CD14-positive monocyte (primary cell): ENCODE results near the gene RPSA. TPM values are rescaled to one million over a fixed set of nuclear protein-coding genes. Genes with fewer than 3 reads are reported as not detected.

ENCODE experiments used
- DNase-seq, 3 donors: peaks; one replicate each; pipeline ENCODE4 v3.0.0-alpha.2; 2011 to 2022
- H2AFZ ChIP-seq: 2 replicates; pipeline ENCODE4 v1.6.0; 2012; ENCODE audit warnings: mild to moderate bottlenecking, low read depth, low read length, inconsistent platforms; ENCODE audit not compliant: insufficient read depth, poor library complexity, severe bottlenecking
- H3K27ac ChIP-seq, 2 donors: 1 replicate in 1 of 2; 2 replicates in 1 of 2; pipeline ENCODE4 v1.5.1; 2012 to 2013; ENCODE audit warnings: low read length in 2 of 2, control low read depth in 1 of 2, inconsistent platforms in 1 of 2, low read depth in 1 of 2, mild to moderate bottlenecking in 1 of 2
- H3K27me3 ChIP-seq, 2 donors: one replicate each; pipeline versions ENCODE4 v1.6.0 to v1.6.1; 2011 to 2013; ENCODE audit warnings: low read length in 2 of 2; ENCODE audit not compliant: control insufficient read depth in 2 of 2, insufficient read depth in 2 of 2
- H3K36me3 ChIP-seq, 2 donors: replicated peaks in 1 of 2; 1 replicate in 1 of 2; 2 replicates in 1 of 2; pipeline versions ENCODE4 v1.5.1 to v1.6.1; 2012 to 2013; ENCODE audit warnings: low read length in 2 of 2, control low read depth in 1 of 2, inconsistent platforms in 1 of 2, mild to moderate bottlenecking in 1 of 2; ENCODE audit not compliant: insufficient read depth in 2 of 2, control insufficient read depth in 1 of 2
- H3K4me1 ChIP-seq, 2 donors: 1 replicate in 1 of 2; 2 replicates in 1 of 2; pipeline versions ENCODE4 v1.5.1 to v1.6.1; 2012 to 2013; ENCODE audit warnings: low read length in 2 of 2, control low read depth in 1 of 2, inconsistent platforms in 1 of 2, mild to moderate bottlenecking in 1 of 2, moderate library complexity in 1 of 2; ENCODE audit not compliant: insufficient read depth in 2 of 2, control insufficient read depth in 1 of 2
- H3K4me2 ChIP-seq: replicated peaks from 2 replicates; pipeline ENCODE3; 2012; ENCODE audit warnings: low read length, moderate library complexity, mild to moderate bottlenecking; ENCODE audit not compliant: poor library complexity, severe bottlenecking; ENCODE audit errors: extremely low read depth
- H3K4me3 ChIP-seq, 3 experiments: fragments of 200-600 bp in 1 of 3; sonication (generic) in 1 of 3; replicated peaks in 1 of 3; 1 replicate in 2 of 3; 2 replicates in 1 of 3; pipeline ENCODE4 v1.5.1; 2011 to 2013; ENCODE audit warnings: low read length in 3 of 3, mild to moderate bottlenecking in 3 of 3, control low read depth in 2 of 3, low read depth in 2 of 3, inconsistent platforms in 1 of 3, moderate library complexity in 1 of 3
- H3K79me2 ChIP-seq: 2 replicates; pipeline ENCODE4 v1.6.0; 2012; ENCODE audit warnings: mild to moderate bottlenecking, control low read depth, inconsistent platforms, low read length, moderate library complexity; ENCODE audit not compliant: insufficient read depth
- H3K9ac ChIP-seq: 2 replicates; pipeline ENCODE4 v1.6.0; 2017; ENCODE audit warnings: low read length, mild to moderate bottlenecking; ENCODE audit not compliant: insufficient read depth, poor library complexity, severe bottlenecking
- H3K9me3 ChIP-seq, 2 donors: replicated peaks in 1 of 2; 1 replicate in 1 of 2; 2 replicates in 1 of 2; pipeline versions ENCODE4 v1.5.1 to v1.6.1; 2012 to 2013; ENCODE audit warnings: low read length in 2 of 2, control low read depth in 1 of 2; ENCODE audit not compliant: control insufficient read depth in 1 of 2, insufficient read depth in 1 of 2
- H4K20me1 ChIP-seq: 2 replicates; pipeline ENCODE4 v1.6.0; 2012; ENCODE audit warnings: mild to moderate bottlenecking, low read length, control low read depth, moderate library complexity; ENCODE audit not compliant: insufficient read depth
- H3K27ac Mint-ChIP-seq, 7 donors: one replicate each; pipeline ENCODE4 v1.8.0; 2020; ENCODE audit warnings: mild to moderate bottlenecking in 7 of 7, mixed read lengths in 7 of 7, moderate library complexity in 6 of 7, inconsistent platforms in 2 of 7
- H3K27me3 Mint-ChIP-seq, 3 donors: one replicate each; pipeline ENCODE4 v1.8.0; 2021 to 2022; ENCODE audit warnings: low read depth in 3 of 3, mild to moderate bottlenecking in 3 of 3, mixed read lengths in 3 of 3, moderate library complexity in 3 of 3, inconsistent platforms in 1 of 3
- H3K36me3 Mint-ChIP-seq, 2 donors: one replicate each; pipeline ENCODE4 v1.8.0; 2020; ENCODE audit warnings: mixed read lengths in 2 of 2, inconsistent platforms in 1 of 2, mild to moderate bottlenecking in 1 of 2
- H3K4me1 Mint-ChIP-seq: one replicate; pipeline ENCODE4 v1.8.0; 2020; ENCODE audit warnings: mild to moderate bottlenecking, mixed read lengths
- H3K4me3 Mint-ChIP-seq, 2 donors: one replicate each; pipeline ENCODE4 v1.8.0; 2020; ENCODE audit warnings: mild to moderate bottlenecking in 2 of 2, mixed read lengths in 2 of 2, moderate library complexity in 1 of 2
- H3K9me3 Mint-ChIP-seq, 7 donors: one replicate each; pipeline ENCODE4 v1.8.0; 2020 to 2022; ENCODE audit warnings: mixed read lengths in 7 of 7, mild to moderate bottlenecking in 6 of 7, moderate library complexity in 6 of 7, inconsistent platforms in 2 of 7
- WGBS: methylation state at CpG from one replicate; pipeline ENCODE4 v1.1.5; 2013; ENCODE audit warnings: missing lambda C conversion rate; ENCODE audit not compliant: insufficient coverage; 5-methylcytosine and 5-hydroxymethylcytosine counted together
- intact Hi-C, 2 donors: fragments of 100-400 bp; cut with micrococcal nuclease; formaldehyde crosslinking; loops; one replicate each; pipeline versions ENCODE4 v1.15.0 to v1.15.1; 2023
- polyA plus RNA-seq, 3 donors: library from polyadenylated mRNA; depleted of rRNA in 1 of 3; unstranded in 2 of 3; stranded (reverse) in 1 of 3; fragments of 300-500 nt in 2 of 3; fragments of >200 nt in 1 of 3; fragmentation: Illumina TruSeq in 2 of 3; gene quantifications; 1 replicate in 2 of 3; 2 replicates in 1 of 3; pipeline ENCODE4 v1.2.3, GENCODE V29; 2012 to 2021
- TF ChIP-seq, protein P1 (sequence below): fragments of 200-600 bp; IDR thresholded peaks from one replicate; pipeline ENCODE4 v1.8.0; 2022; ENCODE audit warnings: antibody characterized with exemption, mild to moderate bottlenecking

The RPSA gene
- polyA plus RNA-seq, 3 donors, result 172 to 574 (median 219) TPM

DNA sequence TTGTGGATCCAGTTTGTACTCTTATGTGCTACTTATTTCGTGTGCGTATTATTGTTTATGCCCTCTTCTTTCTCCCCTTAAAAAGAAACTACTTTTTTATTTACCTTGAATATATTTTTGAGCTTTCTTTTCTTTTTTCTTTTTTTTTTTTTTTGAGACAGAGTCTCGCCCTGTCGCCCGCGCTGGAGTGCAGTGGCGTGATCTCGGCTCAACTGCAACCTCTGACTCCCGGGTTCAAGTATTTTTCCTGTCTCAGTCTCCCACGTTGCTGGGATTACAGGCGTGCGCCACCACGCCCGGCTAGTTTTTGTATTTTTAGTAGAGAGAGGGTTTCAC, 21.9 kb upstream of the RPSA start:
- H2AFZ ChIP-seq, result peak overlapping the region; percentile 93

DNA sequence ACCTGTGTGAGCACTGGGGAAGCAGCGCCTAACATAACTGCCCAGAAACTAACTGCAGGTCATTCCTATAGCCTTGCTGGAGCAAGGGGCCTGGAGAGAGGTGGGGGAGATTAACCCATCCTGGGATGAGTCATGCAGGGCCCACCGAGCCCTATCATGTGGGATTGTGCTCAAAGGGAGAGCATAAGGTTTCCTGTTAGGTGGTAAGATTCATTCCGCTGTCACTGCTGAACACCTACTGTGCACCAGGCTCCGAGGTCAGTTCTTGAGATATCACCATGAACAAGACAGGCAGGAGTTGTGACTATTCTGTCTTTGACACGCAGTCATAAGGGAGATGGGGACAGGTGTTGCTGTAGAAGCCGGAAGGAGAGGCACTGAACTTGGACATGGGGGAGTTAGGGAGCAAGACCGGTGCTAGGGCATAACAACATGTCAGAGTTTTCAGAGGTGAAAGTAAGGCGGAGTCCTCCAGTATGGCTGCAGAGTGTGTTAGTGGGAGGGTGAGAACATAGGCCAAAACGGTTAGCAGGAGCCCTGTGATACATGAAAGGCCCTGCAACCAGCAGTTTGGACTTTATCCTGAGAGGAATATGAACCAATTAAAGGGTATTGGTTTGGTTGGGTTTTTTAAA, 20.9 kb upstream of the RPSA start:
- Histone ChIP-seq H3K4me1 (peaks cover 16 to 22% of the 10 kb centered on the region in 2 donors), H3K27ac (no peak overlapping the region), H3K36me3 (peaks cover 2 to 14% of the 10 kb centered on the region in 2 donors), H3K27me3 (no peaks in the 10 kb centered on the region), H3K4me3 (no peak overlapping the region), H4K20me1 (peaks cover 15% of the 10 kb centered on the region), H3K9me3 (no peaks in the 10 kb centered on the region), H2AFZ (no peak overlapping the region), H3K79me2 (peaks cover 37% of the 10 kb centered on the region), H3K9ac (no peak overlapping the region), H3K4me2 (no peak overlapping the region)
- H3K27ac Mint-ChIP-seq, result no peak overlapping the region
- H3K4me1 Mint-ChIP-seq, result peaks cover 40% of the 10 kb centered on the region
- peaks cover 0 to 3% (median 0%) of the 10 kb centered on the region in 3 donors for H3K27me3 Mint-ChIP-seq
- 85% methylated on average over 8 of the region's 9 CpGs for WGBS
- TF ChIP-seq, protein P1, sequence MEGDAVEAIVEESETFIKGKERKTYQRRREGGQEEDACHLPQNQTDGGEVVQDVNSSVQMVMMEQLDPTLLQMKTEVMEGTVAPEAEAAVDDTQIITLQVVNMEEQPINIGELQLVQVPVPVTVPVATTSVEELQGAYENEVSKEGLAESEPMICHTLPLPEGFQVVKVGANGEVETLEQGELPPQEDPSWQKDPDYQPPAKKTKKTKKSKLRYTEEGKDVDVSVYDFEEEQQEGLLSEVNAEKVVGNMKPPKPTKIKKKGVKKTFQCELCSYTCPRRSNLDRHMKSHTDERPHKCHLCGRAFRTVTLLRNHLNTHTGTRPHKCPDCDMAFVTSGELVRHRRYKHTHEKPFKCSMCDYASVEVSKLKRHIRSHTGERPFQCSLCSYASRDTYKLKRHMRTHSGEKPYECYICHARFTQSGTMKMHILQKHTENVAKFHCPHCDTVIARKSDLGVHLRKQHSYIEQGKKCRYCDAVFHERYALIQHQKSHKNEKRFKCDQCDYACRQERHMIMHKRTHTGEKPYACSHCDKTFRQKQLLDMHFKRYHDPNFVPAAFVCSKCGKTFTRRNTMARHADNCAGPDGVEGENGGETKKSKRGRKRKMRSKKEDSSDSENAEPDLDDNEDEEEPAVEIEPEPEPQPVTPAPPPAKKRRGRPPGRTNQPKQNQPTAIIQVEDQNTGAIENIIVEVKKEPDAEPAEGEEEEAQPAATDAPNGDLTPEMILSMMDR, result no peak
- peaks cover 16 to 18% of the 10 kb centered on the region in 2 donors for H3K36me3 Mint-ChIP-seq
- no peak overlapping the region for H3K4me3 Mint-ChIP-seq
- intact Hi-C loops, result no loop called here
- no peak for DNase-seq
- no peaks in the 10 kb centered on the region for H3K9me3 Mint-ChIP-seq

More for the DNA sequence above, 21.9 kb upstream of the RPSA start:
- Histone ChIP-seq H3K27ac (no peak overlapping the region), H3K36me3 (peaks cover 0 to 5% of the 10 kb centered on the region in 2 donors), H3K27me3 (no peaks in the 10 kb centered on the region), H3K79me2 (peaks cover 37% of the 10 kb centered on the region), H3K9me3 (no peaks in the 10 kb centered on the region), H3K4me3 (peak overlapping the region in 1 of 3 experiments; percentile 81), H3K4me1 (peaks cover 16 to 22% of the 10 kb centered on the region in 2 donors), H3K4me2 (peak overlapping the region; percentile 91), H4K20me1 (peaks cover 15% of the 10 kb centered on the region), H3K9ac (peak overlapping the region; percentile 77)
- intact Hi-C loops, result no loop called here
- TF ChIP-seq, protein P1, result no peak
- H3K4me1 Mint-ChIP-seq, result peaks cover 36% of the 10 kb centered on the region
- DNase-seq, result no peak
- H3K27me3 Mint-ChIP-seq, result peaks cover 0 to 3% (median 0%) of the 10 kb centered on the region in 3 donors
- H3K36me3 Mint-ChIP-seq, result peaks cover 9 to 10% of the 10 kb centered on the region in 2 donors
- H3K4me3 Mint-ChIP-seq, result peak overlapping the region in 1 of 2 donors; percentile 97
- H3K27ac Mint-ChIP-seq, result peak overlapping the region in 2 of 7 donors; percentile 41 to 49
- 92% methylated on average over 12 of the region's 14 CpGs for WGBS
- no peaks in the 10 kb centered on the region for H3K9me3 Mint-ChIP-seq
